HEK293 (cell line): ENCODE data around the gene TMEM151A.
A peak's percentile ranks its signal among the peaks of the same experiment; 100 is the strongest.

Source experiments
- BCL11B ChIP-seq: fragments of 450-650 bp; formaldehyde crosslinking; IDR thresholded peaks from 2 replicates; pipeline ENCODE4 v1.5.1; 2016; ENCODE audit warnings: low read depth, missing biosample characterization, missing genetic modification characterization
- FEZF1 ChIP-seq: fragments of 450-650 bp; formaldehyde crosslinking; IDR thresholded peaks from 2 replicates; pipeline ENCODE4 v1.5.1; 2016; ENCODE audit warnings: missing biosample characterization, missing genetic modification characterization
- KLF9 ChIP-seq: fragments of 450-650 bp; formaldehyde crosslinking; IDR thresholded peaks from 2 replicates; pipeline ENCODE4 v1.5.1; 2016; ENCODE audit warnings: missing biosample characterization, missing genetic modification characterization, low read depth
- OSR2 ChIP-seq: fragments of 450-650 bp; formaldehyde crosslinking; IDR thresholded peaks from 2 replicates; pipeline ENCODE4 v1.5.1; 2016; ENCODE audit warnings: missing biosample characterization, missing genetic modification characterization
- SALL2 ChIP-seq: fragments of 450-650 bp; formaldehyde crosslinking; IDR thresholded peaks from 2 replicates; pipeline ENCODE4 v1.5.0; 2017; ENCODE audit warnings: missing biosample characterization, mild to moderate bottlenecking, missing genetic modification characterization, borderline replicate concordance
- SCRT2 ChIP-seq: fragments of 450-650 bp; formaldehyde crosslinking; IDR thresholded peaks from 2 replicates; pipeline ENCODE4 v1.5.1; 2016; ENCODE audit warnings: missing biosample characterization, missing genetic modification characterization
- SP3 ChIP-seq: fragments of 450-650 bp; formaldehyde crosslinking; IDR thresholded peaks from 2 replicates; pipeline ENCODE4 v1.5.1; 2016; ENCODE audit warnings: missing biosample characterization, missing genetic modification characterization
- ZBTB21 ChIP-seq: fragments of 450-650 bp; formaldehyde crosslinking; IDR thresholded peaks from 2 replicates; pipeline ENCODE4 v1.5.1; 2017; ENCODE audit warnings: missing biosample characterization, missing genetic modification characterization
- ZFP3 ChIP-seq: fragments of 450-650 bp; formaldehyde crosslinking; IDR thresholded peaks from 2 replicates; pipeline ENCODE4 v1.5.1; 2016; ENCODE audit warnings: low read depth, missing biosample characterization, missing genetic modification characterization
- ZNF146 ChIP-seq: fragments of 450-650 bp; formaldehyde crosslinking; IDR thresholded peaks from 2 replicates; pipeline ENCODE4 v1.5.1; 2016; ENCODE audit warnings: missing biosample characterization, missing genetic modification characterization
- ZNF16 ChIP-seq: fragments of 450-650 bp; formaldehyde crosslinking; IDR thresholded peaks from 2 replicates; pipeline ENCODE4 v1.5.1; 2016; ENCODE audit warnings: low read depth, missing biosample characterization, missing genetic modification characterization
- ZNF169 ChIP-seq: fragments of 450-650 bp; formaldehyde crosslinking; IDR thresholded peaks from 2 replicates; pipeline ENCODE4 v1.5.1; 2016; ENCODE audit warnings: missing biosample characterization, missing genetic modification characterization
- ZNF341 ChIP-seq: fragments of 450-650 bp; formaldehyde crosslinking; IDR thresholded peaks from 2 replicates; pipeline ENCODE4; 2016; ENCODE audit warnings: low read depth, missing biosample characterization, missing genetic modification characterization
- ZNF521 ChIP-seq: fragments of 450-650 bp; formaldehyde crosslinking; IDR thresholded peaks from 2 replicates; pipeline ENCODE4 v1.5.1; 2017; ENCODE audit warnings: missing biosample characterization, mild to moderate bottlenecking, missing genetic modification characterization
- ZNF544 ChIP-seq: fragments of 450-650 bp; formaldehyde crosslinking; IDR thresholded peaks from 2 replicates; pipeline ENCODE4 v1.5.0; 2017; ENCODE audit warnings: missing biosample characterization, missing genetic modification characterization
- ZNF548 ChIP-seq: fragments of 450-650 bp; formaldehyde crosslinking; IDR thresholded peaks from 2 replicates; pipeline ENCODE4 v1.5.1; 2016; ENCODE audit warnings: missing biosample characterization, missing genetic modification characterization
- ZNF660 ChIP-seq: fragments of 450-650 bp; IDR thresholded peaks from 2 replicates; pipeline ENCODE4 v1.5.1; 2018; ENCODE audit warnings: missing biosample characterization, mild to moderate bottlenecking, missing genetic modification characterization
- ZNF664 ChIP-seq: fragments of 450-650 bp; formaldehyde crosslinking; IDR thresholded peaks from 2 replicates; pipeline ENCODE4 v1.5.1; 2016; ENCODE audit warnings: missing biosample characterization, missing genetic modification characterization
- ZNF777 ChIP-seq: fragments of 450-650 bp; formaldehyde crosslinking; IDR thresholded peaks from 2 replicates; pipeline ENCODE4 v1.5.1; 2017; ENCODE audit warnings: missing biosample characterization, missing genetic modification characterization, borderline replicate concordance
- ZNF830 ChIP-seq: fragments of 450-650 bp; IDR thresholded peaks from 2 replicates; pipeline ENCODE4 v1.5.0; 2018; ENCODE audit warnings: missing biosample characterization, missing genetic modification characterization, low read depth, mild to moderate bottlenecking, moderate library complexity
- ZNF837 ChIP-seq: fragments of 450-650 bp; formaldehyde crosslinking; IDR thresholded peaks from 2 replicates; pipeline ENCODE4 v1.5.1; 2016; ENCODE audit warnings: missing biosample characterization, missing genetic modification characterization
- ZSCAN16 ChIP-seq: fragments of 450-650 bp; formaldehyde crosslinking; IDR thresholded peaks from 2 replicates; pipeline ENCODE4 v1.5.1; 2016; ENCODE audit warnings: missing biosample characterization, missing genetic modification characterization
- TF ChIP-seq, protein P1 (sequence below): fragments of 450-650 bp; formaldehyde crosslinking; IDR thresholded peaks from 2 replicates; pipeline ENCODE4 v1.5.1; 2016; ENCODE audit warnings: missing biosample characterization, missing genetic modification characterization
- TF ChIP-seq, protein P2 (sequence below): fragments of 450-650 bp; formaldehyde crosslinking; IDR thresholded peaks from 2 replicates; pipeline ENCODE4 v1.5.1; 2016; ENCODE audit warnings: missing biosample characterization, missing genetic modification characterization
- TF ChIP-seq, protein P3 (sequence below): fragments of 450-650 bp; formaldehyde crosslinking; IDR thresholded peaks from 2 replicates; pipeline ENCODE4 v1.5.1; 2017; ENCODE audit warnings: missing biosample characterization, mild to moderate bottlenecking, missing genetic modification characterization, moderate library complexity
- TF ChIP-seq, protein P4 (sequence below): fragments of 450-650 bp; formaldehyde crosslinking; IDR thresholded peaks from 2 replicates; pipeline ENCODE4 v1.5.1; 2016; ENCODE audit warnings: missing biosample characterization, missing genetic modification characterization
- TF ChIP-seq, protein P5 (sequence below): fragments of 450-650 bp; formaldehyde crosslinking; IDR thresholded peaks from 2 replicates; pipeline ENCODE4 v1.5.1; 2016; ENCODE audit warnings: missing biosample characterization, missing genetic modification characterization
- TF ChIP-seq, protein P6 (sequence below): fragments of 450-650 bp; formaldehyde crosslinking; optimal IDR thresholded peaks from 2 replicates; pipeline ENCODE3; 2016; ENCODE audit warnings: missing biosample characterization, mild to moderate bottlenecking, missing genetic modification characterization

Gene TMEM151A

DNA sequence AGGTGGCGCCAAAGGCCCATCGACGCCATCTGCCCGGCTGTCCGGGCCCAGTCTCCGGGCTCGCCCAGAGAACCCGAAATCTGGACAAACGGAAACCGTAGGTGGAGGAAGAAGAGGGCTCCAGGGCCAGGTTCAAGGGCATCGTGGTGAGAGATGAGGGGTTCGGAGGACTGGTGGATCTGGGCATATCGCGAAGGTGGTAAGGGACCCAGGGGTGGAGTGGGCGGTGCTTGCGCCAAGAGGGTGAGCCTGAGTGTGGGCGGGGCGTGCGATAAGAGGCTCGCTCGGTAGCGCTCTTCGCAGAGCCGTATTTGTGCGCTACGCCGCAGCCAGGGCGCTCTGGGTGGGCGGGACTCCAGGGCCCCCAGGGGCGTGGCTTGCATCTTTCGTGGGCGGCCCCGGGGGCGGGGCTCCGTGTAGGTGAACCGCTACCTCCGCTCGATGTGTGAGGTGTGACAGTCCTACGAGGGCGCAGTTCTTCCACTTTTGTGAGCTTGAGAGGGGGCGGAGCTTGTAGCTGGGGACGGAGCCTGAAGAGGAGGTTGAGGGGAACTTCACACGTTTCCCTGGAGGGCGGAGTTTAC, 20.4 kb downstream of the TMEM151A start (continued):
- TF ChIP-seq, protein P1, sequence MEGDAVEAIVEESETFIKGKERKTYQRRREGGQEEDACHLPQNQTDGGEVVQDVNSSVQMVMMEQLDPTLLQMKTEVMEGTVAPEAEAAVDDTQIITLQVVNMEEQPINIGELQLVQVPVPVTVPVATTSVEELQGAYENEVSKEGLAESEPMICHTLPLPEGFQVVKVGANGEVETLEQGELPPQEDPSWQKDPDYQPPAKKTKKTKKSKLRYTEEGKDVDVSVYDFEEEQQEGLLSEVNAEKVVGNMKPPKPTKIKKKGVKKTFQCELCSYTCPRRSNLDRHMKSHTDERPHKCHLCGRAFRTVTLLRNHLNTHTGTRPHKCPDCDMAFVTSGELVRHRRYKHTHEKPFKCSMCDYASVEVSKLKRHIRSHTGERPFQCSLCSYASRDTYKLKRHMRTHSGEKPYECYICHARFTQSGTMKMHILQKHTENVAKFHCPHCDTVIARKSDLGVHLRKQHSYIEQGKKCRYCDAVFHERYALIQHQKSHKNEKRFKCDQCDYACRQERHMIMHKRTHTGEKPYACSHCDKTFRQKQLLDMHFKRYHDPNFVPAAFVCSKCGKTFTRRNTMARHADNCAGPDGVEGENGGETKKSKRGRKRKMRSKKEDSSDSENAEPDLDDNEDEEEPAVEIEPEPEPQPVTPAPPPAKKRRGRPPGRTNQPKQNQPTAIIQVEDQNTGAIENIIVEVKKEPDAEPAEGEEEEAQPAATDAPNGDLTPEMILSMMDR (tag by site-specific recombination), result peak; percentile 81
- TF ChIP-seq ZSCAN16 (tag by site-specific recombination), result no peak
- TF ChIP-seq ZNF544 (tag by site-specific recombination), result no peak
- TF ChIP-seq ZNF341, result no peak
- TF ChIP-seq ZNF830 (tag by site-specific recombination), result no peak
- TF ChIP-seq, protein P2, sequence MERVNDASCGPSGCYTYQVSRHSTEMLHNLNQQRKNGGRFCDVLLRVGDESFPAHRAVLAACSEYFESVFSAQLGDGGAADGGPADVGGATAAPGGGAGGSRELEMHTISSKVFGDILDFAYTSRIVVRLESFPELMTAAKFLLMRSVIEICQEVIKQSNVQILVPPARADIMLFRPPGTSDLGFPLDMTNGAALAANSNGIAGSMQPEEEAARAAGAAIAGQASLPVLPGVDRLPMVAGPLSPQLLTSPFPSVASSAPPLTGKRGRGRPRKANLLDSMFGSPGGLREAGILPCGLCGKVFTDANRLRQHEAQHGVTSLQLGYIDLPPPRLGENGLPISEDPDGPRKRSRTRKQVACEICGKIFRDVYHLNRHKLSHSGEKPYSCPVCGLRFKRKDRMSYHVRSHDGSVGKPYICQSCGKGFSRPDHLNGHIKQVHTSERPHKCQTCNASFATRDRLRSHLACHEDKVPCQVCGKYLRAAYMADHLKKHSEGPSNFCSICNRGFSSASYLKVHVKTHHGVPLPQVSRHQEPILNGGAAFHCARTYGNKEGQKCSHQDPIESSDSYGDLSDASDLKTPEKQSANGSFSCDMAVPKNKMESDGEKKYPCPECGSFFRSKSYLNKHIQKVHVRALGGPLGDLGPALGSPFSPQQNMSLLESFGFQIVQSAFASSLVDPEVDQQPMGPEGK (tag by site-specific recombination), result peak; percentile 83
- TF ChIP-seq ZNF146 (tag by site-specific recombination), result no peak
- TF ChIP-seq ZNF837 (tag by site-specific recombination), result no peak
- TF ChIP-seq ZNF16, result no peak
- TF ChIP-seq, protein P3, sequence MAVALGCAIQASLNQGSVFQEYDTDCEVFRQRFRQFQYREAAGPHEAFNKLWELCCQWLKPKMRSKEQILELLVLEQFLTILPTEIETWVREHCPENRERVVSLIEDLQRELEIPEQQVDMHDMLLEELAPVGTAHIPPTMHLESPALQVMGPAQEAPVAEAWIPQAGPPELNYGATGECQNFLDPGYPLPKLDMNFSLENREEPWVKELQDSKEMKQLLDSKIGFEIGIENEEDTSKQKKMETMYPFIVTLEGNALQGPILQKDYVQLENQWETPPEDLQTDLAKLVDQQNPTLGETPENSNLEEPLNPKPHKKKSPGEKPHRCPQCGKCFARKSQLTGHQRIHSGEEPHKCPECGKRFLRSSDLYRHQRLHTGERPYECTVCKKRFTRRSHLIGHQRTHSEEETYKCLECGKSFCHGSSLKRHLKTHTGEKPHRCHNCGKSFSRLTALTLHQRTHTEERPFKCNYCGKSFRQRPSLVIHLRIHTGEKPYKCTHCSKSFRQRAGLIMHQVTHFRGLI (tag by site-specific recombination), result no peak
- no peak for TF ChIP-seq OSR2
- peak; percentile 94 for TF ChIP-seq SP3 (tag by site-specific recombination)
- TF ChIP-seq SALL2 (tag by site-specific recombination), result no peak
- TF ChIP-seq ZBTB21 (tag by site-specific recombination), result no peak
- TF ChIP-seq, protein P4, sequence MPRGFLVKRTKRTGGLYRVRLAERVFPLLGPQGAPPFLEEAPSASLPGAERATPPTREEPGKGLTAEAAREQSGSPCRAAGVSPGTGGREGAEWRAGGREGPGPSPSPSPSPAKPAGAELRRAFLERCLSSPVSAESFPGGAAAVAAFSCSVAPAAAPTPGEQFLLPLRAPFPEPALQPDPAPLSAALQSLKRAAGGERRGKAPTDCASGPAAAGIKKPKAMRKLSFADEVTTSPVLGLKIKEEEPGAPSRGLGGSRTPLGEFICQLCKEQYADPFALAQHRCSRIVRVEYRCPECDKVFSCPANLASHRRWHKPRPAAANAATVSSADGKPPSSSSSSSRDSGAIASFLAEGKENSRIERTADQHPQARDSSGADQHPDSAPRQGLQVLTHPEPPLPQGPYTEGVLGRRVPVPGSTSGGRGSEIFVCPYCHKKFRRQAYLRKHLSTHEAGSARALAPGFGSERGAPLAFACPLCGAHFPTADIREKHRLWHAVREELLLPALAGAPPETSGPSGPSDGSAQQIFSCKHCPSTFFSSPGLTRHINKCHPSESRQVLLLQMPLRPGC (tag by site-specific recombination), result no peak
- TF ChIP-seq ZNF664 (tag by site-specific recombination), result no peak
- TF ChIP-seq ZNF660 (tag by site-specific recombination), result no peak
- TF ChIP-seq, protein P5, sequence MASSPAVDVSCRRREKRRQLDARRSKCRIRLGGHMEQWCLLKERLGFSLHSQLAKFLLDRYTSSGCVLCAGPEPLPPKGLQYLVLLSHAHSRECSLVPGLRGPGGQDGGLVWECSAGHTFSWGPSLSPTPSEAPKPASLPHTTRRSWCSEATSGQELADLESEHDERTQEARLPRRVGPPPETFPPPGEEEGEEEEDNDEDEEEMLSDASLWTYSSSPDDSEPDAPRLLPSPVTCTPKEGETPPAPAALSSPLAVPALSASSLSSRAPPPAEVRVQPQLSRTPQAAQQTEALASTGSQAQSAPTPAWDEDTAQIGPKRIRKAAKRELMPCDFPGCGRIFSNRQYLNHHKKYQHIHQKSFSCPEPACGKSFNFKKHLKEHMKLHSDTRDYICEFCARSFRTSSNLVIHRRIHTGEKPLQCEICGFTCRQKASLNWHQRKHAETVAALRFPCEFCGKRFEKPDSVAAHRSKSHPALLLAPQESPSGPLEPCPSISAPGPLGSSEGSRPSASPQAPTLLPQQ (tag by site-specific recombination), result peak; percentile 65
- TF ChIP-seq ZNF548, result no peak
- TF ChIP-seq ZNF521 (tag by site-specific recombination), result no peak
- no peak for TF ChIP-seq ZFP3 (tag by site-specific recombination)
- TF ChIP-seq KLF9 (tag by site-specific recombination), result peak; percentile 94
- no peak for TF ChIP-seq BCL11B (tag by site-specific recombination)
- TF ChIP-seq SCRT2 (tag by site-specific recombination), result no peak
- peak; percentile 68 for TF ChIP-seq ZNF777 (tag by site-specific recombination)
- TF ChIP-seq ZNF169 (tag by site-specific recombination), result no peak
- TF ChIP-seq, protein P6, sequence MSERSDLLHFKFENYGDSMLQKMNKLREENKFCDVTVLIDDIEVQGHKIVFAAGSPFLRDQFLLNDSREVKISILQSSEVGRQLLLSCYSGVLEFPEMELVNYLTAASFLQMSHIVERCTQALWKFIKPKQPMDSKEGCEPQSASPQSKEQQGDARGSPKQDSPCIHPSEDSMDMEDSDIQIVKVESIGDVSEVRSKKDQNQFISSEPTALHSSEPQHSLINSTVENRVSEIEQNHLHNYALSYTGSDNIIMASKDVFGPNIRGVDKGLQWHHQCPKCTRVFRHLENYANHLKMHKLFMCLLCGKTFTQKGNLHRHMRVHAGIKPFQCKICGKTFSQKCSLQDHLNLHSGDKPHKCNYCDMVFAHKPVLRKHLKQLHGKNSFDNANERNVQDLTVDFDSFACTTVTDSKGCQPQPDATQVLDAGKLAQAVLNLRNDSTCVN (tag by site-specific recombination), result peak; percentile 53
- no peak for TF ChIP-seq FEZF1
